Mucosa of stomach (tissue), 1 donor: ENCODE measurements around the gene CTNND2.

ENCODE experiments used
- H3K27me3 ChIP-seq: one replicate; pipeline ENCODE4 v1.7.0; 2013; ENCODE audit warnings: mild to moderate bottlenecking, low read length; ENCODE audit not compliant: control insufficient read depth, insufficient read depth
- H3K36me3 ChIP-seq: one replicate; pipeline ENCODE4 v1.7.0; 2013; ENCODE audit warnings: low read length; ENCODE audit not compliant: control insufficient read depth, insufficient read depth
- H3K4me1 ChIP-seq: one replicate; pipeline ENCODE4 v1.7.0; 2013; ENCODE audit warnings: mild to moderate bottlenecking, low read length; ENCODE audit not compliant: control insufficient read depth, insufficient read depth
- H3K4me3 ChIP-seq: one replicate; pipeline ENCODE4 v1.7.0; 2013; ENCODE audit warnings: low read length
- H3K9ac ChIP-seq: one replicate; pipeline ENCODE4 v1.7.0; 2013; ENCODE audit warnings: mild to moderate bottlenecking, low read length, moderate library complexity
- H3K9me3 ChIP-seq: one replicate; pipeline ENCODE4 v1.7.0; 2013; ENCODE audit warnings: mild to moderate bottlenecking, low read length, moderate library complexity; ENCODE audit not compliant: control insufficient read depth
- donor health status: Pancreatic carcinoma.

Gene CTNND2

DNA sequence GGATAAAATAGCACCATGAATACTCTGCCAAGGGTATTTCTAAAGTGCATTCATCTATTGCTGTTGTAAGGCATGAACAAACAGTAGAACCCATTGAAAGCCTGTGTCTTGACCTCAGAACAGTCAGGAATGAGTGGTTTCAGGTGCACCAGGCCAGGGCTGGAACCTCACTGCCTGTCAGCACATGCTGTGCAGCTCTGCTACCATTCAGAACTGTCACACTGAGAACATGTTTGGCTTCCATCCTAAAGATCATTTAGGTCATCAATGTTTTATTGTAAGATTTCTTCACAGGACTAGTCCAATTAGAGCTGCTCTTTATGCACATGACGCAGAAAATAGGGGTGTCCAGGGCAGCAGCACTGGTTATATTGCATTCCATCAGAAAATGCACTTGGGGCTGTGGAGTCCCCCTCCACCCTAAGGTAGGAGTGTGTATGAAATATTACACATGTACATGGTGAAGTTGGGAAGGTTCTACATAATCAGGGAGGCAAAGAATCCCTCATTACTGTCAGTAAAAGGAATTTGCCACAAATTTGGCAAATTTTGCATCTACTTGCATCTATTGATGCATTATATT is 408.0 kb downstream of the CTNND2 start:
- Histone ChIP-seq H3K4me3 (no peak overlapping the region), H3K9ac (no peak overlapping the region), H3K27me3 (no peaks in the 10 kb centered on the region), H3K4me1 (no peaks in the 10 kb centered on the region), H3K9me3 (no peaks in the 10 kb centered on the region), H3K36me3 (no peaks in the 10 kb centered on the region)

GRCh38 chr5:11494340-11494739 is 409.9 kb downstream of the CTNND2 start:
- no peaks in the 10 kb centered on the region for H3K36me3 ChIP-seq
- H3K4me3 ChIP-seq = no peak overlapping the region
- H3K9me3 ChIP-seq = no peaks in the 10 kb centered on the region
- H3K4me1 ChIP-seq = no peaks in the 10 kb centered on the region
- H3K27me3 ChIP-seq = no peaks in the 10 kb centered on the region
- no peak overlapping the region for H3K9ac ChIP-seq

GRCh38 chr5:11491404-11492075 is 412.7 kb downstream of the CTNND2 start:
- Histone ChIP-seq H3K27me3 (no peaks in the 10 kb centered on the region), H3K36me3 (no peaks in the 10 kb centered on the region), H3K9ac (no peak overlapping the region), H3K9me3 (no peaks in the 10 kb centered on the region), H3K4me1 (no peaks in the 10 kb centered on the region), H3K4me3 (no peak overlapping the region)

DNA sequence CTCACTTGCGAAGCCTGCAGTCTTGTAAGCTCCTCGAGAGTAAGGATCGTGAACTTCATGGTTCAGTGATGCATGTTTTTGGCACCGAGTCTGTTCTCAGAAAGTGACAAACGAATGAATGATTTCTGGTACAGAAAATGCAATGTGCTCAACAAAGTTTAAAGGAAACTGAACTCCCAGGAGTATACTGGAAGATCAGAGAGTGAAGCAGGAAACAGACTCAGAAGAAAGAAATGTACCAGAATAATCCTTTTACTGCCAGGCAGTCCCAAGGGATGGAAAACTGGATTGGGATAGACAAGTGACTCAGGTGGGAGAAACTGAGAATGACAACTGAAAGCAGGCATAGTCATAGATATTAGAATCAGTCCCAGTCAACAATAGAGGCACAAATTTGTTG is 420.6 kb downstream of the CTNND2 start:
- Histone ChIP-seq H3K36me3 (no peaks in the 10 kb centered on the region), H3K9ac (no peak overlapping the region), H3K27me3 (no peaks in the 10 kb centered on the region), H3K4me1 (no peaks in the 10 kb centered on the region), H3K4me3 (no peak overlapping the region), H3K9me3 (no peaks in the 10 kb centered on the region)

- Histone ChIP-seq H3K9me3 (no peaks in the 10 kb centered on the region), H3K4me1 (no peaks in the 10 kb centered on the region), H3K27me3 (no peaks in the 10 kb centered on the region), H3K36me3 (no peaks in the 10 kb centered on the region), H3K4me3 (no peak overlapping the region), H3K9ac (no peak overlapping the region)
Observed at GRCh38 chr5:11482011-11482410, 422.2 kb downstream of the CTNND2 start.

DNA sequence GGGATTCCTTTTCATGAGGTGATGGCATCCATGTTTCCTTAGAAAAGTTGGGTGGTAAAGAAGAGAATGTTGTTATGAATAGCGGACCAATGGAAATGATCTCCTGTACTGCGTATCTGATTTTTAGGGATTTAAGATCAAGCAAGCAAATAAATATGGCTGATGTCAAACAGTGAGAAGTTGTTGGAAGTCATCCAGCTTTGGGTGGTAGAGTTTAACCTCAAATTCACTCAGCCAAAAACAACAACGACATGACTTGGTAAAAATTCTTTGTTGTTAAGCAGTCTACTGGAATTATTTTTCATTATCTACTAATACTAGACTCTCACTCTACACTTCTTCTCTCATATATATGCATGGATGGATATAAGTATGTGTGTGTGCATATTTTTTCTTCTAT is 426.5 kb downstream of the CTNND2 start:
- no peaks in the 10 kb centered on the region for H3K4me1 ChIP-seq
- H3K27me3 ChIP-seq = no peaks in the 10 kb centered on the region
- H3K9ac ChIP-seq = no peak overlapping the region

DNA sequence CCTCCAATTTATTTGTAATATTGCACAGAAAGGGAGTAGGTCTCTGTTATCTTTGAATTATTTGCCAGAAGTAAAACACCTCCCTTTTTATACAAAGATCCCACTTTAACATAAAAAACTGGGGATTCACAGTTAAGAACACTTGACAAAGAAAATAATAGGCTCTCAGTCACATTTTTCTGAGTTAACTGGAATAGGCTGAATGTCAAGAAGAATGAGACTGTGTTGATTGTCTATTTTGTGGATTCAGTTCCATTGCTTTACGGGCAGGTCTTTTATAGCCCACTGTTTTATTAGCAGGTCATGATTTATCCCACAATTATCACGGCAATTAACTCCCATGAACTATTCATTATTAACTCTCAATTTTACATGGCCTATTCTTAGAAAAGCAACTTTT is 427.4 kb downstream of the CTNND2 start:
- no peaks in the 10 kb centered on the region for H3K9me3 ChIP-seq
- H3K4me3 ChIP-seq = no peak overlapping the region
- H3K36me3 ChIP-seq = no peaks in the 10 kb centered on the region
- no peaks in the 10 kb centered on the region for H3K27me3 ChIP-seq
- no peak overlapping the region for H3K9ac ChIP-seq
- no peaks in the 10 kb centered on the region for H3K4me1 ChIP-seq

More for the DNA sequence above, 426.5 kb downstream of the CTNND2 start:
- H3K4me3 ChIP-seq = no peak overlapping the region
- H3K36me3 ChIP-seq = no peaks in the 10 kb centered on the region
- no peaks in the 10 kb centered on the region for H3K9me3 ChIP-seq

GRCh38 chr5:11468334-11469039 is 435.8 kb downstream of the CTNND2 start:
- Histone ChIP-seq H3K9ac (no peak overlapping the region), H3K4me3 (no peak overlapping the region), H3K27me3 (no peaks in the 10 kb centered on the region), H3K36me3 (no peaks in the 10 kb centered on the region), H3K9me3 (no peaks in the 10 kb centered on the region), H3K4me1 (no peaks in the 10 kb centered on the region)

GRCh38 chr5:11467588-11467987 is 436.7 kb downstream of the CTNND2 start:
- Histone ChIP-seq H3K27me3 (no peaks in the 10 kb centered on the region), H3K4me3 (no peak overlapping the region), H3K9me3 (no peaks in the 10 kb centered on the region), H3K9ac (no peak overlapping the region), H3K36me3 (no peaks in the 10 kb centered on the region), H3K4me1 (no peaks in the 10 kb centered on the region)

DNA sequence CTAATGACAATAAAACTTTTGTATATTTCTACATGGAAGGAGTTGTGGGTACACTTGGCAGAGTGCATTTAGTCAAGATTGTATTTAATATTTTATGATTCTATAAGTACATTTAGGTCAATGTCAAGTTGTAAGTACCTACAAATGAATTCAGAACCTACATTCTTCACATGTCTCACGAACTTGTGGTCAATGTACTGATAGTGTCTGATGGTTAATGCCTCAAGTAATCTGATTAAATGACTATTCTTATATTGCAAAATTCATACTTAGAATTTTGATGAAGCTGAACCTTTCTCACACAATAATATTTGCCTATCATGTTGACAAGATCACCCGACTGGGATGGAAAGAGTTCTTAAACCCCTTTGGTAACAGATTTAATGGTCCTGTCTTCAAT is 444.5 kb downstream of the CTNND2 start:
- H3K4me3 ChIP-seq = no peak overlapping the region
- H3K9ac ChIP-seq = no peak overlapping the region
- no peaks in the 10 kb centered on the region for H3K36me3 ChIP-seq
- no peaks in the 10 kb centered on the region for H3K27me3 ChIP-seq
- no peaks in the 10 kb centered on the region for H3K9me3 ChIP-seq
- no peaks in the 10 kb centered on the region for H3K4me1 ChIP-seq

GRCh38 chr5:11455505-11455904 is 448.7 kb downstream of the CTNND2 start:
- no peak overlapping the region for H3K9ac ChIP-seq

DNA sequence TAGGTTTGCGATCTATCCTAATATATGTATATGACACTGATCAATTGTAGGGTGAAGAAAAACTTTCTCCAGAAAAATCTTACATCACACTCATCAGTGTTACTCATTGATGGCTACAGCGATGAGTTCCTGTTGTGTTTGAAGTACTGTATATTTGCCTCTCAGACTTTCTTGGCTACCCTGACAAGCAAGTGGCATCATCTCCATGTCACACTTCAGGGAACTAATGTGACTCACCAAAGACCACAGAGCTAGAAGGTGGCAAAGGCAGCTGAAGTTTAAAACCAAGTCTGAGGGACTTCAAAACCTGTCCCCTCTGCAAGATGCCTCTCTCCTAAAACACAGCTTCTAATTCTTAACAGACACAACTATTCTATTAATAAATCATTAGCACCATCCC is 451.4 kb downstream of the CTNND2 start:
- H3K36me3 ChIP-seq = no peaks in the 10 kb centered on the region
- no peak overlapping the region for H3K9ac ChIP-seq
- no peaks in the 10 kb centered on the region for H3K9me3 ChIP-seq

More at GRCh38 chr5:11455505-11455904, 448.7 kb downstream of the CTNND2 start:
- H3K4me1 ChIP-seq = no peaks in the 10 kb centered on the region
- H3K36me3 ChIP-seq = no peaks in the 10 kb centered on the region
- no peak overlapping the region for H3K4me3 ChIP-seq
- H3K9me3 ChIP-seq = no peaks in the 10 kb centered on the region
- H3K27me3 ChIP-seq = no peaks in the 10 kb centered on the region

More for the DNA sequence above, 451.4 kb downstream of the CTNND2 start:
- Histone ChIP-seq H3K27me3 (no peaks in the 10 kb centered on the region), H3K4me1 (no peaks in the 10 kb centered on the region), H3K4me3 (no peak overlapping the region)
